NCI-H748 treated with DMSO at 0.1 percent for 48 hours (cell line): ENCODE results near the gene ARSG.
"Not testable (repeated sequence)": the region's sequence is repeated elsewhere in the genome, so short reads cannot be mapped to it uniquely, and the experiment has no call there.

Source experiments
- DNase-seq: peaks from one replicate; lab custom pipeline; 2025; lab: John Stamatoyannopoulos, UW

Gene ARSG

GRCh38 chr17:68305142-68305541, 13.8 kb downstream of the ARSG start:
- DNase-seq = no peak

- DNase-seq = no peak
Observed at GRCh38 chr17:68306819-68307218, 15.5 kb downstream of the ARSG start.

GRCh38 chr17:68307443-68307842, 16.1 kb downstream of the ARSG start:
- DNase-seq = no peak

GRCh38 chr17:68308486-68308885, 17.2 kb downstream of the ARSG start:
- not testable (repeated sequence) for DNase-seq

- DNase-seq = not testable (repeated sequence)
Observed at GRCh38 chr17:68309066-68309670, 17.9 kb downstream of the ARSG start.

GRCh38 chr17:68310152-68310551, 18.9 kb downstream of the ARSG start:
- no peak for DNase-seq

GRCh38 chr17:68314916-68315535, 23.7 kb downstream of the ARSG start:
- DNase-seq = no peak

- DNase-seq = no peak
Observed at GRCh38 chr17:68315930-68316329, 24.6 kb downstream of the ARSG start.

GRCh38 chr17:68317458-68317857, 26.2 kb downstream of the ARSG start:
- DNase-seq = no peak

GRCh38 chr17:68318103-68318991, 27.1 kb downstream of the ARSG start:
- DNase-seq = no peak

- DNase-seq = no peak
Observed at GRCh38 chr17:68319410-68320162, 28.3 kb downstream of the ARSG start.

- no peak for DNase-seq
Observed at GRCh38 chr17:68320311-68320865, 29.1 kb downstream of the ARSG start.

GRCh38 chr17:68320943-68321555, 29.8 kb downstream of the ARSG start:
- no peak for DNase-seq

GRCh38 chr17:68321556-68321954, 30.3 kb downstream of the ARSG start:
- DNase-seq = no peak

- no peak for DNase-seq
Observed at GRCh38 chr17:68322630-68323029, 31.3 kb downstream of the ARSG start.

- no peak for DNase-seq
Observed at GRCh38 chr17:68324114-68324513, 32.8 kb downstream of the ARSG start.

- no peak for DNase-seq
Observed at GRCh38 chr17:68324654-68325336, 33.5 kb downstream of the ARSG start.

GRCh38 chr17:68325961-68326360, 34.7 kb downstream of the ARSG start:
- no peak for DNase-seq

GRCh38 chr17:68326681-68327080, 35.4 kb downstream of the ARSG start:
- DNase-seq = no peak

- DNase-seq = no peak
Observed at GRCh38 chr17:68327823-68328557, 36.7 kb downstream of the ARSG start.
